HG02759 (cell line): Measurements from ENCODE around the gene RBM44.

ENCODE experiments used
- ATAC-seq: cut with Tn5 transposase; IDR thresholded peaks from one replicate; pipeline ENCODE4 v1.9.1; 2021; ENCODE audit warnings: mild to moderate bottlenecking, moderate library complexity; ENCODE audit not compliant: unreplicated experiment

Gene RBM44

DNA sequence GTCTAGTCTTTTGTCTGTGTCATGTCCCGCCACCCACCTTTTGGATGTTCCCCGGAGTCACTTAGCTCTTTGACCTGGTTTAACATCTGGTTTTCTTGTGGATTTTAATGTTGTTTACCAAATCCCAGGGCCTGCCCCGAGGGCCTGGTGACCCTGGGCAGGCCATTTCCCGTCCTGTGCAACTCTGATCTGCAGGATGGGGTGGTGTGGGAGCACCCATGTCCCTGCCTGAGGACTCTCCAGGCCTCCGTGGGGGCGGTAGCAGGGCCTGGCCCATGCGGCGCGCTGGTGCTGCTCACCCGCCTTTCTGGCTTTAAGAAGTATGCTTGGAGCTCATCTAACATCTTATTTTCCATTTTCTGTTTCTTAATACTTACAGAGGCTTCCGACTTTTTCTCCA, 71.5 kb downstream of the RBM44 start:
- no peak for ATAC-seq

DNA sequence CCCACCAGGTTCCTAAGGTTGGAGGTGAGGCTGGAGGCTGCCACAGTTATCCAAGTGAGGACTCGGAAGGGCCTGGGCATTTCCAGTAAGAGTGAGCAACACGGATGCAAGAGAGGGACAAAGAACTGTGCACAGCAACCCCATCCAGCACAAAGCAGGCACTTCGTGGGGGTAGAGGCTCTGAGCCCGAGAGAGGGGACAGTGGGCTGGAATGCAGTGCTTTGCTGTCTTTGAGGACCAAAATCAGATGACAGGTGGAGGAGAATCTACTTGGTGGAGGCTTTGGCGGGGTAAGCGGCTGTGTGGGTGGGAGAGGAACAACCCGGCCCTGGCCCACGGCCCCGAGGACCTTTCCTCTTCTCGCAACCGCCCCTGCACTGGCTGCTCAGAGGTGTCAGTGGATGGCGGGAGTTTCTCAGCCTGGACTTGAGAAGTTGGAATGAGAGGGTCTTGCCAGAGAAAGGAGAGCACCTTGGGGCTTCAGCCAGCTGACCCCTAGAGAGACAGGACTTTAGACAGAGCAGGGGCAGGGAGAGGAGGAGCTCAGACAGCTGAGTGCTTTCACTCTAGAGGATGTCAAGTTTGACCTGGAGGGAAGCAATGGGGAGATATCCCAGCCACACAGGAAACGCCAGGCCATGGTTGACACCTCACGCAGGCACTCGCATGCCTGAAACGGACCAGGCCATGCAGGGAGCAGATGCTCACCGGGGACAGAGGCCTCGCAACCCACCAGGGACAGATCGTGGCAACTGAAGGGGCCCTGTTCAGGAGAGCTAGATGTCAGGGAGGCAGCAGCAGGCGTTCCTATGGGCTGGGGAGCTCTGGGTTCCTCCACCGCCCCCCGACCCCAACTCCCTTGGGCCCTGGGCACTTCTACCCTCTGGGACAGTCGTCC, 72.4 kb downstream of the RBM44 start:
- ATAC-seq = no peak

DNA sequence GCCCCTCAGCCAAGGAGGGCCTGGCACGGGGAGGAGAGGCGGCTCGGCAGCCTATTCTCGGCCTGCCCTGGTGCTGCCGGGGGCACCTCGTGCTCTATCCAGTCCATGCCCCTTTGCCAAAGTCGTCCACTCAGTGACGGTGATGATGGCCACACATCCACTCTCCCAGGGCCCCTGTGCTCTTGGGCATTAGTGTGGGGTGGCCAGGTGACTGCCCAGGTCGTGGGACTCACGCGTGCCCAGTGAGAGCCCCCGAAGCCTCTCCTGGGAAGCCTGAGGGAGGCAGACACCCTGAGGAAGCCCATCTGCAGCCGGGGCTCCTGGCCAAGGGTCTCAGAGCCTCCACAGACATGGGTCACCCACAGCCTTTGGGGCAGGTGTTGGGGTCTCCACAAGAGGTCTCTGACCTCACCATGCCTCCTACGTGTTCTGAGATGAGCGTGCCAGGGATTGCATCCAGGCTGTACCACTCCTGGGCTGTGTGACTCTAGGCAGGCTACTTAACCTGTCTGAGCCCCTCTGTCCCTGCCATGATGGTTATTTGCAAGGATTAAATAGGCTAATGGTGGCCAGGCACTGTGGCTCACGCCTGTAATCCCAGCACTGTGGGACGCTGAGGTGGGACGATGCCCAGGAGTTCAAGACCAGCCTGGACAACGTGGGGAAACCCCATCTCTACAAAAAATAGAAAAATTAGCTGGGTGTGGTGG, 73.8 kb downstream of the RBM44 start:
- no peak for ATAC-seq

DNA sequence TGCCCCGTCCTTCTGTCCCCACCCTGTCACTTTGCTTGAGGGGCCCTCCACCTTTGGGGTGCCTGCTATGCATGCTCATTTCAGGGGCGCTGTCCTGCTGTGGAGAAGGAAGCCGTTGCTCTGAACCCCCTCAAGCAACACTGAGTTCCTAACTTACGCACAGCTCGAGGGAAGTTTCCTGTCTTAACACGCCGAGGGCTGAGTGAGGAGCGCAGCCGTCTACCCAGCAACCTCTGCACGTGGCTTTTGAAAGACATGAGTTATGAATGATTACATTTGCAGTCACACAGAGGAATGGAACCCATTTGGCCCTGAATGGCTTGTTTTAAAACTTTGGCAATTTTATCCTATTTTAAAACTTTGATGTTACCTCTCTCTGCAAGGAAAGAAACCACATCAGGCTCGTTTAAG, 74.8 kb downstream of the RBM44 start:
- ATAC-seq = no peak

DNA sequence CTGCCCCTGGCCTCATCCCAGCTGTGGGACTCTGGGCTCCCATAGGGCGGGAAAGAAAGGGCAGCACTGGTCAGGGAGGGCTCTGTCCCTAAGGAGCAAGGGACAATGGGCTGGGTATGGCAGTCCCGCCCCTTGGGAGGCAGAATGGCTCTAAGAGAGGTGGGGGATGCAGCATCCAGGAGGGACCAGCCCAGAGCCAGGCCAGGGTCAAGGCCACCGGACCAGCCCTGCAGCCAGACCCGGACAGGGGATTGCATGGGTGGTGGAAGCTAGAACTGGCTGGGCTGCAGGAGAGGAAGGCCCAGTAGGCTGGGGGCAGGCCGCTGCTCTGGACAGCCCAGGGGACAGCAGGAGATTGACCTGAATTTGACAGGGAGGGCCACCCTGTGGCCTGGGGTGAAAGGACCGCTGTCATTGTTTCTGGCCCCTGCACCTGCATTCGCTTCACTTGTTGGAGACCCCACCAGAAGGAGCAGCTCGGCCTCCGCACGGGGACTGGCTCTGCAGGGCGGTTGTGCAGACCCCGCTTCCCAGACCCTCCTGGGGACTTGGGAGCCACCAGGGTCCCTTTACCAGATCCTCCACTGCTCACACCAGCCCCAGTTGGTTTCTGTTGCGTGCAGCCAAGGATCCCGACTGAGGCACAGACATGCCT, 75.4 kb downstream of the RBM44 start:
- no peak for ATAC-seq

DNA sequence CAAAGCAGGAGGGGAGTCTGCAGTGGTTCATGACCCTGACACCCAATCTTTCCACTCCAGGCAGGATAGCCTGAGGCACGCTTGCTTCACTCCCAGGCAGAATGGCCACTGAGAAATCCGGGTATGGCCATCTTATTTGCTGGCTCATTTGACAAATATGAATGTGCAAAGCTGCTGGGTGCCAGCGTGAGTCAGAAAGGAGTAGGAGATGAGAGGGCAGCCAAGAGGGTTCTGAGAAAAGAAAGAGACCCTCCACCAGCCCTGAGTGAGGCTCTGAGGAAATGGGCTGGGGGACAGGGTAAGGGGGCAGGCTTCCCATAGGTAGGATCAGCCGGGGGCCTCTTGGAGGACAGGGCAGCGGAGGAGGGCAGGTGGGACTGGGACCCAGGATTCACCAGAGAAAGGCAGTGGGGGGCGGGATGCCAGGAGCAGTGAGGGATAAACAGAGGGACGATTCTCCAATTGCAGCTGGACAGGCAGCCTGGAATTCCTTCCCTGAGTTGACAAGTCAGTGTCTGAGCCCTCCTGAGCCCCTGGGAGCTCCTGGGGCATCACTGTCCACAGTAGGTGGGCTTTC, 76.1 kb downstream of the RBM44 start:
- ATAC-seq = no peak

DNA sequence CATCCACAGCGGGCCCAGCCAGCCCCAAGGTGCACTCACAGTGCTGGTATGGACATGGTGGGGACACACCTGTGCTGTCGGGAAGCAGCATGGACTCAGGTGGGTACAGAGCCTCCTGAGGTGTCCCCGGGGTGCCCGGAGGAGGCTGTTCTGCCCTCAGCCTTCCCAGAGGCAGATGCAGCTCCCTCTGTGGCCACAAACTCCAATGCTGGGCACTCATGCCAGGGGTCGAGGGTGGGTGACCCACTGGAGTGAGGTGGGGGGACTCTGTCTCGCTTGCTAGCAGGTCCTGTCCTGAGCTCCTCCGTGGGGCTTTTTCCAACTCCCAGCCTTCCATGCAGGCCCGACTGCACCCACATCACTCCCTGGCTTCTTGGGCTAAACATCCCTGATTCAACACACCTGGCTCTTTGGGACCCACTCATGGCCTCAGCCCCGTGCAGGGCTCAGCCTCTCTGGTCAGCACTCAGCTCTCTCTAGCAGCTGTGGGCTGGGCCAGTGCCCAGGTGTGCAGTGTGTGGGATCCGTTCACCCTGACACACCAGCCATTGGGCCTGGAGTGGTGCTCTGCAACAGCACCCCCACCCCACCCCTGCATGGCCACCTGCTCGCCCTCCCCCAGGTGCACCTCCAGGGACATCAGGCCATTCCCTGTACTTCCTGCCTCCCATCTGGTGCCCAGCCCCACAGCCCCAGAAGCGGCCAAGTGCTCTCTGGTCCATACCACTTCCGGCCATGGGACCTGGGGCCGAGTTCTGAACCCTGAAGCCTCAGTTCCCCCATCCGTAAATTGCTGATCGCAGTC, 76.9 kb downstream of the RBM44 start:
- ATAC-seq = no peak

DNA sequence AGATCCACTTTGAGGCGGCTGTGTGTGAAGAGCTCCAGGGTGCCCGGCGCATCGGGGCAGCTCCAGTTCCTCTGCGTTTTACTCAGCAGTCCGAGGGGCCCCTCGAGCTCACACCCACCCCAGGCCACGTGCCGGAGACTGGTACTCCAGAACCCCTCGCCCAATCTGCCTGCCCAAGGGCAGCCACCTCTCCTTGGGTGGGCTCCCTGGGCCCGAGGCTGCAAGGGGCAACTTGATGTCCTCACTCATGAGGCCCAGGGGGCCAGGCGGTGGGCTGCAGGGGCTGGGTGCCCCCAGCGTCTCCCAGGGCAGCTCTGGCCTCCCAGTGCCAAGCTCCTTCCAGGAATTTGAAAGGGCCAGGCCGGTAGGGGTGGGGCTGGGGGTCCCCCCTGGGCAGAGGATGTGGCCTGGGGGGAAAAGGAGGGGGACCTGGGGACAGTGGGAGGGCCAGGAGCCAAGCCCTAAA, 77.5 kb downstream of the RBM44 start:
- ATAC-seq = no peak

DNA sequence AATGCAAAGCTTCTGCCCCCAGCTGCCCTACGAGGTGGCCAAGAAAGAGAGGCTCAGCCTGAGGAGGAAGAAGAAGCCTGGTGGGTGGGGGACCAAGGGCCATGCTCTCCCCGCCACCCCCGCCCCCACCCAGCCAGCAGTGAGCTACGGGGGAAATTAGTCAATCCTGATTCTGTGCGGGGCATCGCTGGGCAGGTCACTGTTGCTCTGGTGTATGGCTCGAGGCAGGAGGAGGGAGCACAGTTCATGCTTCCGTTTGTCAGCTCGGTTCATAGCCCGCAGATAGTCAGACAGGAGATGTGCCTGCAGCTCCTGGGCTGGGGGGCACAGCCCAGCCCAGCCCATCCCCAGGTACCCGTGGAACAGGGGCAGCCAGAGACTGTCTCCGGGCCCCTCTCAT, 78.0 kb downstream of the RBM44 start:
- no peak for ATAC-seq

DNA sequence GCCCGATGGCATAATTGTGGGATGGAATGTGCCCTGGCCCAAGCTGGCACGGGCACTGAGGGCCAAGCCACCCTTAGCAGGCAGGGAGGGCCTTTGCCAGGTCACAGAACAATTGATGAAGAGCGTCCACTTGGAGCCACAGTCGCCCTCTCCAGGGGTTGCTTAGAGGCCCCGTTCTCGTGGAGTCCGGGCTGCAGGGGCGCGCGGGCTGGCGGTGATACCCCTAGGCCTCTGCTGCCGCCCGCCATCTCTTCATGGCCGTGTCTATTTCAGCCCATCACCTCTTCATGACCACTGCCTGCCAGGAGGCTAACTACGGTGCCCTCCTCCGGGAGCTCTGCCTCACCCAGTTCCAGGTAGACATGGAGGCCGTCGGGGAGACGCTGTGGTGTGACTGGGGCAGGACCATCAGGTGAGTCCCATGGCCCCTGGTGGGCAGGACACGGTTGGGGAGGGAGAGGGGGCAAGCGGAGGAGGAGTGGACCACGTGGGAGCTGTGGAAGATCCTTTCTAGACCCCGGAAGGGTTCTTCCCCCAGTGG, 78.4 kb downstream of the RBM44 start:
- no peak for ATAC-seq

DNA sequence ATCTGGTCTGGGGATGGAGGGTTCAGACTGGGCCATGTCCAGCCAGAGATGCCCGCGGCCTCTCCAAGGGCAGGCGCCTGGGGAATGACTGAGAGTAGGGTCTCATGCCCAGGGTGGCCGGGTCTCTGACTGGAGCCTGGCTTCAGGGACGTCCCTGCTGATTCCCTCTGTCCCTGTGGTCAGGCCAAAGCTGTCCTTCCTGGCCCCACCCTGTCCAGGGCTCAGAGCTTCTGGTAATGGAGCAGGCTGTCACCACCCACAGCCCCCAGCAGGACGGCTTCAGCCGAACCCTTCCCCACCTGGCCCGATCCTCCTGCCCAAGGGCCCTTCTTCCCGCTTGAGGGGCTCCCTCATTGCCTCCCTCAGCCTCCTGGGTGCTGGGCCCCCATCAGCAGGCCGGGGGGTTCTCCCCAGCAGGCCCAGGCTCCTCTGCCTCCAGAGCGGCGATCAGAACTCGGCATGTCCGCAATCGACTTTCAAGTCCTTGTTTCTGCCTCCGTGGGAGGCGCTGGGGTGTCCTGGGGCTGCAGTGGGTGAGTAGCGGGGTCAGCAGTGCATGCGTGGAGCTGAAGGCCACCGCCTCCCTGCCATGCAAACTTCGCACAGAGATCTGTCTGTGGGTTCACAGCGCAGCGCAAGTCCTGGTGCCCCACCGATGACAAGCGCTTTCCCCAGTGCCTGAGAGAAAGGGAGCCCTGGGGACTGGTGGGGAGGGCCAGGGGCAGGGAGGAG, 79.2 kb downstream of the RBM44 start:
- ATAC-seq = no peak

DNA sequence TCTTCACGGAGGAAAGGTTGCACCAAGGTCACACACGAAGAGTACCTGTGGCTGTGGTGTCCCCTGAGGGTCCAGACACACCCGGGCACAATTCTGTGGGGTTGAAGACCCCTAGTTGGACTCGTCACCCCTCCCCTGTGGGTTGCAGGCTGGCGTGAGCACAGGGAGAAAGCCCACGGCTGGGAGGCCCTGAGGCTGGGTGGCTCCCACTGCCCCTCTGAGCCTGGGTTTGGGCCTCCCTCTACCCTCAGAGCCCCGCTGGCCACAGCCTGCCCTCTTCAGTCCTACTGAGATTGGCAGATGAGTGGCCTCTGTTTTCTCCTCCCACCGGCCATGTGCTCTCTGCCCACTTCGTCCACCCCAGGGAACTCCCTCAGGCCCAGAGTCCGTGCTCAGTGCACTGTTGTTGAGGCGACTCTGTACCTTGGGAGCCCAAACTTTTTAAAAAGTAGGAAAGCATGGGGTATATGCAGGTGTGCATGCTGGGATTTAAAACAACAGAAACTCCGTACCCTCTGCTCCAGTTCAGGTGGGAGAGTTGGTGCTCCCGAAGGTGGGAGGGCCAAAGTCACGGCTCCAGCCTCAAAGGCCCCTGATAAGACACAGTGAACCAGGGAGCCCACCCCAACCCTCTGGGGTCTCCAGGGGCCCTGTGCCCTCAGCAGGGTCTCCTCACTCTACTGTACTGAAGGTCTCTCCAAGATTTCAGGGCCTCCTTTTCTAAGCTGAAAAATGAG, 79.9 kb downstream of the RBM44 start:
- ATAC-seq = no peak

DNA sequence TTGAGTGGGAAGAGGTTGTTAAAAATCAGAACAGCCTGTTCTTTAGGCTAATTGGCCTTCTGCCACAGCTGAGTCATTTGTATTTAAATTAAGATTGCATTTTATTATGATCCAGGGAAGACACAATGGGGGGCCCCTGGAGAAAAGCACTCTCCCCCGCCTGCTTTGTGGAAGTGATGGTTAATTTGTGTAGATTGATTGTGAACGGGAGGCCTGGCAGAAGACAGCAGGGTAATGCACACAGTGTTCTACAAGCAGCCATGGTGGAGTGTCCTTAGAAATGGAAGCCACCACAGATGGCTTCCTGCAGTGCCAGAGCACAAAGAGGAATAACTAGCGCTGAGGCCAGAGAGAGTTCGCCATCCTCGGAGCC, 80.5 kb downstream of the RBM44 start:
- no peak for ATAC-seq

DNA sequence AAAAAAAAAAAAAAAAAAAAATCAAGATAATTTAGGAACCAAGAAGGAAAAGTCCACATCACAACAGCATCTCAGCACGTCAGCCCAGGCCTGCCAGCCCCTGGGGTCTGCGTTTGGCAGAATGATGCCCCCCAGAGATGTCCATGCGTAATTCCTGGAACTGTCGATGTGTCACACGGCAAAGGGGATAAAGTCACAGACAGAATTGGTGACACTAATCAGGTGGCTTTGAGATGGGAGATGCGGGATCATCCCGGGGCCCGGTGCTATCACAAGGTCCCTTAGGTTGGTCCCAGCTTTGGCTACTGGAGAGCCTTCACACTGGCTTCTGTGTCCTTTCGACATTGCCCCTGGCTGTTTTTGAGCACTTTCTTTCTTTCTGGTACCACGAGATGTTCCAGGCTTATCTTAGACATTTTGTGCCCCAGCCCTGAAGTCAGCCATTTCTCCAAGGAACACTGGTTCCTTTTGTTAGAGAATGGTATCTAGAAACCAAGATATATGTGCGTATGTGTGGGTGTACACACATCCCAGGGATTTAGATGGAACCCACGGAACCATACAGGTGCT, 81.5 kb downstream of the RBM44 start:
- no peak for ATAC-seq

DNA sequence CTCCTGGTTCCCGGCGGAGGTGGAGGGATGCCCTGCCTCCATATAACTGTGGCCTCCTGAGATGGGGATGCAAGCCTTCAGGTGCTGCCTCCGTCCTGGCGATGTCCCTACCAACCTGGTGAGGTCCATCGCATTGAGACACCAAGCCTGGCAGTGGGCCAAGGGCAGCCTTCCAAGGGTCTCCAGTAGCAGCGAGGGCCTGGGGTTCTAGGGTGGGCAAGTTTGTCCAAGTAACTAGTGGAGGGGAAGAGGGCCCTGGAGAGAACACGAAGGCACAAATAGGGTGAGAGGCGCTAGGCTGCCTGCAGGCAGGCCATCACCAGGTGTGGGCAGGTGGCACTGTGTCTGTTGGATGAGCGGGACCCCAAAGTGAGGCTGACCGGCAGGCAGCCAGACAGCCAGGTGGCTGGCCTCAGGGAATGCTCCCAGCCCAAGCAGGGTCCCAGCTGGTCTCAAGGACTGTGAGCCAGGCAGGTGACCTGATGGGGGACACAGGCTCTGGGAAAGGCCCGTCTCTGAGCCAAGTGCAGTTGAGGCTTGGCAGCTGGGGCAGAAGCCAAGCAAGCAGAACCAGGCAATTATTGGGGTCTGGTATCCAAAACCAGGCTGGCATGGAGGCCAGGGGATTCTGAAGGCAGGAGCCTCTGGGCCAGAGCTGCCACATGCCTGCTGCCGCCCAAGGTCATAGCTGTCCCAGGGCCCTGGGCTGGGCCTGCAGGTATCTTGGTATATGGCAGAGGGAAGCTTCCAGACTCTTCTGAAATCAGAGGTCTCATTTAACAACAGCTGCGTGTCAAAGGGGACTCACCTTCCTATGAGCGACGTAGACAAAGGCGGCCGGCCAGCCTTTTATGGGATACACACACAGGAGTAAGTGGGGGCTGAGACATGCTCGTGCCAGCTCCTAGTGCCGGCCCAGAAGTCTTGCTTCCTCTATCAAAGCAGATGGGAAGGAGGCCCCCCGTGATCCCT, 84.2 kb downstream of the RBM44 start:
- no peak for ATAC-seq

DNA sequence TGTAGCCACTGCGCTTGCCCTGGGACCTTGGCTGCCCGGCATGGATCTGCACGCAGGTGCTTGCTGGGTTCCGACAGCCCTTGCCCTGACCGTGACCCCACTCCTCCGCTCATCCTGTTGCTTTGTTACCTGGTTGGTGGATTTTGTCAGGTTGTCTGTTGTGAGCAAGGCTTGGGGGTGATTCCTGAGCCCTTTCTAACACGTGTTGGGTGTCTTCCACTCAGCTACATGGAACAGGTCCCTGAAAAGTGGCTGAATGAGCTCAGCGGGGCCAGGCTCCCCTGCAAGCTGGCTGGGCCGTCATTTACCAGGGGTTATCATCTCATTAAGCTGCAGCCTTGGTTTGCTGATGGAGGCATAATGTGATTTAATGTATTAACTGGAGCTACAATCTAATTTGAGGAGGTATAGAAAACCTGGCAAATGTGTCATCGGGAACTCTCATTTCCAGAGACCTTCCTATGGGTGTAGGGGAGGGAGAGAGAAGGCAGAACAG, 85.4 kb downstream of the RBM44 start:
- ATAC-seq = no peak

DNA sequence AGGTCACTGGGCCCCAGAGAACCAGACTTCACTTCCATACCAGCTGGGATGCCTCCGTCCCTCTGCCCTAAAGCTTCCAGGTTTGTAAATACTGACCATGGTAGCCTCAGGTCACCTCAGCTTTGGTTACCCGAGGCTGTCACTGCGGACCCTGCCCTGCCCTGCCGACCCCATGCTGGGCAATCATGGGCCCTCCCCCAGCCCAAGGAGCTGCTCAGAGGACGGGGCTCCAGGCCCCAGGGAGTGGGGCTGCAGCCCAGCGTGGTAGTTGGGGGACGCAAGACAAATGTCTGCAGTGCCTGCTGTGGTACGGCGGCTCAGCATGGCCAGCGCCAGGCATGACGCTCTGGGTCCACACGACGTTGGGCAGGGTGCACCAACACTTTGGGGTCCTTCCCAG, 86.1 kb downstream of the RBM44 start:
- ATAC-seq = no peak
